ENCODE measurements around the gene FBXW2.

- no peak for TF ChIP-seq CTCF (IDR thresholded peaks at IDR 0.05)
- no peak for TF ChIP-seq POLR2A (IDR thresholded peaks at IDR 0.05)
- no peak for TF ChIP-seq POLR2AphosphoS5 (IDR thresholded peaks at IDR 0.05)
Observed at GRCh38 chr9:120711841-120712538, 81.2 kb downstream of the FBXW2 start.

Measured in transverse colon (tissue), 4 donors.